SK-N-SH treated with all-trans-retinoic acid at 6 μM for 48 hours (cell line): Measurements from ENCODE around the gene JAKMIP1.
"Not testable (repeated sequence)": the region's sequence is repeated elsewhere in the genome, so short reads cannot be mapped to it uniquely, and the experiment has no call there.

Source experiments
- ATAC-seq: fragments of 200-7000 bp; cut with Tn5 transposase; 3 replicates; pipeline ENCODE4 v1.9.1; 2020; ENCODE audit warnings: mild to moderate bottlenecking, moderate library complexity
- ARNTL ChIP-seq: fragments of 450-650 bp; formaldehyde crosslinking; IDR thresholded peaks from 2 replicates; pipeline ENCODE4 v1.5.0; 2020; ENCODE audit warnings: low read depth, mild to moderate bottlenecking, moderate library complexity, borderline replicate concordance
- BACH2 ChIP-seq: fragments of 250-450 bp; sonication (Bioruptor Pico); IDR thresholded peaks from 2 replicates; pipeline ENCODE4 v1.9.0; 2021; ENCODE audit warnings: mild to moderate bottlenecking, borderline replicate concordance
- CSDC2 ChIP-seq: fragments of 250-450 bp; sonication (Bioruptor Pico); IDR thresholded peaks from 2 replicates; pipeline ENCODE4 v1.5.0; 2020; ENCODE audit warnings: mild to moderate bottlenecking, moderate library complexity
- ESRRG ChIP-seq: fragments of 250-450 bp; sonication (Bioruptor Pico); IDR thresholded peaks from 2 replicates; pipeline ENCODE4 v1.6.1; 2021; ENCODE audit warnings: mild to moderate bottlenecking
- GLIS3 ChIP-seq: fragments of 250-450 bp; sonication (Bioruptor Pico); IDR thresholded peaks from 2 replicates; pipeline ENCODE4 v1.5.0; 2020; ENCODE audit warnings: mild to moderate bottlenecking, moderate library complexity
- ISL1 ChIP-seq: fragments of 250-450 bp; sonication (Bioruptor Pico); IDR thresholded peaks from 2 replicates; pipeline ENCODE4 v2.1.2; 2022; ENCODE audit warnings: mild to moderate bottlenecking, moderate library complexity
- OSR1 ChIP-seq: fragments of 250-450 bp; sonication (Bioruptor Pico); IDR thresholded peaks from 2 replicates; pipeline ENCODE4 v1.8.0; 2022; ENCODE audit warnings: moderate library complexity, mild to moderate bottlenecking, inconsistent platforms
- PPARA ChIP-seq: fragments of 250-450 bp; sonication (Bioruptor Pico); IDR thresholded peaks from 2 replicates; pipeline ENCODE4 v1.5.0; 2020; ENCODE audit warnings: mild to moderate bottlenecking, borderline replicate concordance
- RARB ChIP-seq: fragments of 250-450 bp; sonication (Bioruptor Pico); IDR thresholded peaks from 2 replicates; pipeline ENCODE4 v1.8.0; 2021; ENCODE audit warnings: mild to moderate bottlenecking, moderate library complexity
- SNAI2 ChIP-seq: fragments of 250-450 bp; sonication (Bioruptor Pico); IDR thresholded peaks from 2 replicates; pipeline ENCODE4 v1.5.0; 2020; ENCODE audit warnings: mild to moderate bottlenecking, moderate library complexity
- TCF4 ChIP-seq: fragments of 250-450 bp; sonication (Bioruptor Pico); IDR thresholded peaks from 2 replicates; pipeline ENCODE4 v1.8.0; 2021; ENCODE audit warnings: mild to moderate bottlenecking, moderate library complexity, borderline replicate concordance
- ZC3H10 ChIP-seq: fragments of 250-450 bp; sonication (Bioruptor Pico); IDR thresholded peaks from 2 replicates; pipeline ENCODE4 v1.5.1; 2021; ENCODE audit warnings: mild to moderate bottlenecking, moderate library complexity
- ZFP3 ChIP-seq: fragments of 250-450 bp; sonication (Bioruptor Pico); IDR thresholded peaks from 2 replicates; pipeline ENCODE4 v1.5.0; 2020; ENCODE audit warnings: mild to moderate bottlenecking, moderate library complexity
- ZFP30 ChIP-seq: fragments of 450-650 bp; formaldehyde crosslinking; IDR thresholded peaks from 2 replicates; pipeline ENCODE4 v1.5.0; 2022; ENCODE audit warnings: mild to moderate bottlenecking, moderate library complexity
- ZNF565 ChIP-seq: fragments of 450-650 bp; formaldehyde crosslinking; conservative IDR thresholded peaks from 2 replicates; pipeline ENCODE4 v1.5.0; 2020; ENCODE audit warnings: low read depth, mild to moderate bottlenecking, moderate library complexity
- ZNF70 ChIP-seq: fragments of 450-650 bp; formaldehyde crosslinking; IDR thresholded peaks from 2 replicates; pipeline ENCODE4 v1.5.0; 2020; ENCODE audit warnings: mild to moderate bottlenecking, moderate library complexity
- ZNF8 ChIP-seq: fragments of 450-650 bp; formaldehyde crosslinking; IDR thresholded peaks from 2 replicates; pipeline ENCODE4 v1.5.0; 2020; ENCODE audit warnings: mild to moderate bottlenecking, moderate library complexity
- TF ChIP-seq, protein P1 (sequence below): fragments of 250-450 bp; sonication (Bioruptor Pico); IDR thresholded peaks from 2 replicates; pipeline ENCODE4 v1.8.0; 2020; ENCODE audit warnings: mild to moderate bottlenecking, moderate library complexity, borderline replicate concordance
- TF ChIP-seq, protein P2 (sequence below): fragments of 250-450 bp; sonication (Bioruptor Pico); IDR thresholded peaks from 2 replicates; pipeline ENCODE4 v1.5.1; 2020; ENCODE audit warnings: low read depth, mild to moderate bottlenecking, moderate library complexity
- TF ChIP-seq, protein P3 (sequence below): fragments of 250-450 bp; sonication (Bioruptor Pico); IDR thresholded peaks from 2 replicates; pipeline ENCODE4 v1.8.0; 2021; ENCODE audit warnings: low read depth, mild to moderate bottlenecking, moderate library complexity, borderline replicate concordance
- TF ChIP-seq, protein P4 (sequence below): fragments of 250-450 bp; sonication (Bioruptor Pico); IDR thresholded peaks from 2 replicates; pipeline ENCODE4 v1.5.1; 2021; ENCODE audit warnings: mild to moderate bottlenecking, moderate library complexity

JAKMIP1 gene

DNA sequence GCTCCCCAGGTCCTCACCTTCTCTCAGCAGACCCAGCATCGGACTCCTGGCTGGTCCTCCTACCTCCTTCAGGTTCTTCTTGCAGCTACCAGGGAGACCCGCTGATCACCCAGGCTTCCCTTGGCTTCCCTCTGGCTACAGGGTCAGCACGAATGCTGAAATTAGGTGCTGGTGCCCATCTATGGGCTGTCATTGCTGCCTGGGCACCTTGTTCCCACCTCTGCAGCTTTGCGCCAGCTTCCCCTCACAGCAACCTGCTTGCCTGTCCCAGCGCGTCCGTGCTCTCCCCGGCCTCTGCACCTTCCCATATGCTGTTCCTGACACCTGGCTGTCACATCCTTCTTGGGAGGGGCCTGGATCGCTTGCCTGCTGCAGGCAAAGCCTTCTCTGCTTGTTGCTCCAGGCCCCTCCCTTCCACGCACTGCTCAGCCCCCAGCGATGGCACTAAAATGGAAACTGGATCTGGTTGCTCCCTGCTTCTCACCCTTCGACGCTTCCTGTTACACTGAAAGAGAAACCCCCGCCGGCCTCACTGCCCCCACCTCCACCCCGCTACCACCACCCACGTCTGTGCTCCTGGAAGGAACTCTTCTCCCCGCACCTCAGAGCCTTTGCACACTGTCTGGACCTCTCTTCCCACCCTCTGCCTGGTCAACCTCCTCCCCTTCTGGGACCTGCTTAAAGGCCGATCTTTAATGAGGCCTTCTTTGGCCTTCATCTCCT is 204.3 kb downstream of the JAKMIP1 start (continued):
- TF ChIP-seq ZC3H10 (CRISPR knock-in tag) (no peak), ARNTL (no peak), PPARA (CRISPR knock-in tag) (no peak), OSR1 (no peak), BACH2 (CRISPR knock-in tag) (no peak)

DNA sequence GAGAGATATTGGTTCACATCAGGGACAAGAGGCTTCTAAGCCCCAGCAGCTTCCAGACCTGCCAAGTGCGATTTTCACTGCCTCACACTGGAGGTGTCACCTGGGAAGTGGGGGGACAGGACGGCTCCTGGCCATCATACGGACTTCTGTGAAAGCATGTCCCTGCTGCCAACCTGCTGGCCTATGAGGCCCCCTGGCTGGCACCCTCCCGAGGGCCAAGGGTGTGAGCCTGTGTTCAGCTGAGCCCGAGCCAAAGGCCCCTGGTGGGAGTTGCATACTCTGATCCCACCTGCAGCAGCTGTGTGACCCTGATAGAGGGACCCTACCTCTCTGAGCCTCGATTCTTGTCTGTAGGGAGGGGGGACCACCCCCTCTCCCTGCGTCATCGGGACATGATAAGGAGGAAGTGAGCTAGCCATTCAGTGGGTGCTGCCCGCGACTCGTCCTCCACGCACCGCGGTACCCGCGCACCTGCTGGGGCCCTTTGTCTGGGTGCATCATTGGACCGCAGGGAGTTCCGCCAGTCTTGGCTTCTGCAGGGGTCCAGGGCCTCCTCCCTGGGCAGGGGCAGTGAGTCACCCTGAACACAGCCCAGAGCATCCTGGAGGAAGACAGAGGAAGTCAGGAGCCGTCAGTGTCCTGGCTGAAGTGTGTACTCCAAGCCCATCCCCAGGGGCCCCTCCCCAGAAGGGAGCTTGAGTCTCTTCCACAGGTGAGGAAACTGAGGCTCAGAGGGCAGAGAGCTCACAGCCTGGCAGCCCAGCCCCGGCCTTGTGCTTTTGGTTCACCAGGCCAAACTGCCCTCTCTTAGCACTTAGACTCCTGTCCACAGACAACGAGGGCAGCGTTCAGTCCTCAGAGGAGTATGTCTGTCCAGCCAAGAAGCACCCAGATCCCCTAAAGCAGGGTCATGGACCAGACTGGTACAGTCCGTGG is 206.2 kb downstream of the JAKMIP1 start:
- no peak for ATAC-seq
- no peak for TF ChIP-seq CSDC2 (CRISPR knock-in tag)
- TF ChIP-seq, protein P1, sequence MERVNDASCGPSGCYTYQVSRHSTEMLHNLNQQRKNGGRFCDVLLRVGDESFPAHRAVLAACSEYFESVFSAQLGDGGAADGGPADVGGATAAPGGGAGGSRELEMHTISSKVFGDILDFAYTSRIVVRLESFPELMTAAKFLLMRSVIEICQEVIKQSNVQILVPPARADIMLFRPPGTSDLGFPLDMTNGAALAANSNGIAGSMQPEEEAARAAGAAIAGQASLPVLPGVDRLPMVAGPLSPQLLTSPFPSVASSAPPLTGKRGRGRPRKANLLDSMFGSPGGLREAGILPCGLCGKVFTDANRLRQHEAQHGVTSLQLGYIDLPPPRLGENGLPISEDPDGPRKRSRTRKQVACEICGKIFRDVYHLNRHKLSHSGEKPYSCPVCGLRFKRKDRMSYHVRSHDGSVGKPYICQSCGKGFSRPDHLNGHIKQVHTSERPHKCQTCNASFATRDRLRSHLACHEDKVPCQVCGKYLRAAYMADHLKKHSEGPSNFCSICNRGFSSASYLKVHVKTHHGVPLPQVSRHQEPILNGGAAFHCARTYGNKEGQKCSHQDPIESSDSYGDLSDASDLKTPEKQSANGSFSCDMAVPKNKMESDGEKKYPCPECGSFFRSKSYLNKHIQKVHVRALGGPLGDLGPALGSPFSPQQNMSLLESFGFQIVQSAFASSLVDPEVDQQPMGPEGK (CRISPR knock-in tag): no peak
- TF ChIP-seq BACH2 (CRISPR knock-in tag): no peak
- no peak for TF ChIP-seq ZNF70 (CRISPR knock-in tag)
- TF ChIP-seq, protein P2, sequence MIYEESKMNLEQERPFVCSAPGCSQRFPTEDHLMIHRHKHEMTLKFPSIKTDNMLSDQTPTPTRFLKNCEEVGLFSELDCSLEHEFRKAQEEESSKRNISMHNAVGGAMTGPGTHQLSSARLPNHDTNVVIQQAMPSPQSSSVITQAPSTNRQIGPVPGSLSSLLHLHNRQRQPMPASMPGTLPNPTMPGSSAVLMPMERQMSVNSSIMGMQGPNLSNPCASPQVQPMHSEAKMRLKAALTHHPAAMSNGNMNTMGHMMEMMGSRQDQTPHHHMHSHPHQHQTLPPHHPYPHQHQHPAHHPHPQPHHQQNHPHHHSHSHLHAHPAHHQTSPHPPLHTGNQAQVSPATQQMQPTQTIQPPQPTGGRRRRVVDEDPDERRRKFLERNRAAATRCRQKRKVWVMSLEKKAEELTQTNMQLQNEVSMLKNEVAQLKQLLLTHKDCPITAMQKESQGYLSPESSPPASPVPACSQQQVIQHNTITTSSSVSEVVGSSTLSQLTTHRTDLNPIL (CRISPR knock-in tag): no peak
- no peak for TF ChIP-seq ESRRG (CRISPR knock-in tag)
- no peak for TF ChIP-seq ISL1
- no peak for TF ChIP-seq SNAI2
- TF ChIP-seq, protein P3, sequence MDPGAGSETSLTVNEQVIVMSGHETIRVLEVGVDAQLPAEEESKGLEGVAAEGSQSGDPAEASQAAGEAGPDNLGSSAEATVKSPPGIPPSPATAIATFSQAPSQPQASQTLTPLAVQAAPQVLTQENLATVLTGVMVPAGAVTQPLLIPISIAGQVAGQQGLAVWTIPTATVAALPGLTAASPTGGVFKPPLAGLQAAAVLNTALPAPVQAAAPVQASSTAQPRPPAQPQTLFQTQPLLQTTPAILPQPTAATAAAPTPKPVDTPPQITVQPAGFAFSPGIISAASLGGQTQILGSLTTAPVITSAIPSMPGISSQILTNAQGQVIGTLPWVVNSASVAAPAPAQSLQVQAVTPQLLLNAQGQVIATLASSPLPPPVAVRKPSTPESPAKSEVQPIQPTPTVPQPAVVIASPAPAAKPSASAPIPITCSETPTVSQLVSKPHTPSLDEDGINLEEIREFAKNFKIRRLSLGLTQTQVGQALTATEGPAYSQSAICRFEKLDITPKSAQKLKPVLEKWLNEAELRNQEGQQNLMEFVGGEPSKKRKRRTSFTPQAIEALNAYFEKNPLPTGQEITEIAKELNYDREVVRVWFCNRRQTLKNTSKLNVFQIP (CRISPR knock-in tag): no peak
- TF ChIP-seq ZNF565 (CRISPR knock-in tag): no peak
- TF ChIP-seq TCF4 (CRISPR knock-in tag): no peak
- TF ChIP-seq RARB (CRISPR knock-in tag): no peak
- no peak for TF ChIP-seq ARNTL
- TF ChIP-seq ZNF8: no peak
- TF ChIP-seq PPARA (CRISPR knock-in tag): no peak
- TF ChIP-seq, protein P4, sequence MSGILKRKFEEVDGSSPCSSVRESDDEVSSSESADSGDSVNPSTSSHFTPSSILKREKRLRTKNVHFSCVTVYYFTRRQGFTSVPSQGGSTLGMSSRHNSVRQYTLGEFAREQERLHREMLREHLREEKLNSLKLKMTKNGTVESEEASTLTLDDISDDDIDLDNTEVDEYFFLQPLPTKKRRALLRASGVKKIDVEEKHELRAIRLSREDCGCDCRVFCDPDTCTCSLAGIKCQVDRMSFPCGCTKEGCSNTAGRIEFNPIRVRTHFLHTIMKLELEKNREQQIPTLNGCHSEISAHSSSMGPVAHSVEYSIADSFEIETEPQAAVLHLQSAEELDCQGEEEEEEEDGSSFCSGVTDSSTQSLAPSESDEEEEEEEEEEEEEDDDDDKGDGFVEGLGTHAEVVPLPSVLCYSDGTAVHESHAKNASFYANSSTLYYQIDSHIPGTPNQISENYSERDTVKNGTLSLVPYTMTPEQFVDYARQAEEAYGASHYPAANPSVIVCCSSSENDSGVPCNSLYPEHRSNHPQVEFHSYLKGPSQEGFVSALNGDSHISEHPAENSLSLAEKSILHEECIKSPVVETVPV (CRISPR knock-in tag): no peak
- TF ChIP-seq GLIS3 (CRISPR knock-in tag): no peak

DNA sequence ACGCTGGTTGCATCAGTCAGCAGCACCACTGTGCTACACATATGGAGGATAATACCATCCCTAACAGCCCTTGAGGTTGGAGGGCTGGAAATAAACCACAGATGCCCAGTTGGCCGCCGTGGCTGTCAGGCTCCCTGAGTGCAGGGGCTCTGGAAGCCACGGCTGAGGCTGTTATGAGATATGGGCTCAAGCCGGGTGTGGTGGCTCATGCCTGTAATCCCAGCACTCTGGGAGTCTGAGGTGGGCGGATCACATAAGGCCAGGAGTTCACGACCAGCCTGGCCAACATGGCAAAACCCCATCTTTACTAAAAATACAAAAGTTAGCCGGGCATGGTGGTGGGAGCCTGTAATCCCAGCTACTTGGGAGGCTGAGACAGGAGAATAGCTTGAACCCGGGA is 207.0 kb downstream of the JAKMIP1 start:
- not testable (repeated sequence) for ATAC-seq

DNA sequence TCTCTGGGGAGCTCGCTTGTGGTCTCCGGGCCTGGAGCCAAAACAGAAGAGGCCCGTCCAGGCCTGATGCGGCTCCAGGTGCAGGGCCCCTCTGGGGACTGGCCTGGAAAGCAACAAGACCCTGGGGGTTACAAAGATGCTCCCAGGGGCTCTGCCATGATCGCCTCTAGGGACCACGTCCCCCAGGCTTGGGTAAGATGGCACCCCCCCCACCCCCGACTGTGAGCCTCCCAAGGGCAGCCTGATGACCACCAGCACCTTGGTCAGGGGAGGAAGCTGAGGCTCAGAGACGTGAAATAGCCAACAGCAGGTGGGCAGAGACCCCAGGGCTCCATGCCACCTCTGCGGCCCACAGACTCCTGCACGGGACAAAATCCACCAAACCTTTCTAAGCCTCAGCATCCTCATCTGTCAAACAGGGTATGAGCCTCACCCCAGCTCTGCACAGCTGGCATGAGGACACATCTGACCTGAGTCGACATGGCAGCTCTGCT is 207.5 kb downstream of the JAKMIP1 start:
- TF ChIP-seq, protein P4 (CRISPR knock-in tag): no peak
- no peak for TF ChIP-seq ZFP30 (CRISPR knock-in tag)
- TF ChIP-seq OSR1: no peak
- no peak for TF ChIP-seq ZFP3 (CRISPR knock-in tag)
- TF ChIP-seq, protein P3 (CRISPR knock-in tag): no peak
- TF ChIP-seq GLIS3 (CRISPR knock-in tag): no peak
- no peak for TF ChIP-seq TCF4 (CRISPR knock-in tag)
- no peak for TF ChIP-seq RARB (CRISPR knock-in tag)
- TF ChIP-seq ESRRG (CRISPR knock-in tag): no peak
- TF ChIP-seq ISL1: no peak
- TF ChIP-seq, all 23 proteins: peak for 0
- ATAC-seq: no peak
